NOMO-1 treated with DMSO at 0.1 percent for 48 hours (cell line): Measurements from ENCODE around the gene PPFIA4.
A peak's percentile ranks its signal among the peaks of the same experiment; 100 is the strongest.
"Not testable (repeated sequence)": the region's sequence is repeated elsewhere in the genome, so short reads cannot be mapped to it uniquely, and the experiment has no call there.

Experiments used
- DNase-seq: peaks from one replicate; lab custom pipeline; 2025; ENCODE audit not compliant: unreplicated experiment; lab: John Stamatoyannopoulos, UW

PPFIA4 gene

GRCh38 chr1:203017061-203017460, 9.2 kb upstream of the PPFIA4 start:
- no peak for DNase-seq

GRCh38 chr1:203017692-203018091, 8.6 kb upstream of the PPFIA4 start:
- DNase-seq: no peak

- DNase-seq: not testable (repeated sequence)
These were observed 3.4 kb upstream of the PPFIA4 start for GRCh38 chr1:203022855-203023254.

- DNase-seq: no peak
These were observed 633 bp upstream of the PPFIA4 start for GRCh38 chr1:203025686-203026030.

GRCh38 chr1:203026666-203027663, 674 bp downstream of the PPFIA4 start:
- DNase-seq: no peak

- no peak for DNase-seq
These were observed 1.9 kb downstream of the PPFIA4 start for GRCh38 chr1:203028067-203028783.

- DNase-seq: no peak
These were observed 2.7 kb downstream of the PPFIA4 start for GRCh38 chr1:203028784-203029553.

GRCh38 chr1:203031467-203031866, 5.2 kb downstream of the PPFIA4 start:
- no peak for DNase-seq

- no peak for DNase-seq
These were observed 7.0 kb downstream of the PPFIA4 start for GRCh38 chr1:203033287-203033686.

GRCh38 chr1:203033917-203034316, 7.6 kb downstream of the PPFIA4 start:
- DNase-seq: no peak

GRCh38 chr1:203034422-203035110, 8.3 kb downstream of the PPFIA4 start:
- DNase-seq: no peak

- DNase-seq: no peak
These were observed 9.1 kb downstream of the PPFIA4 start for GRCh38 chr1:203035111-203036000.

- no peak for DNase-seq
These were observed 9.8 kb downstream of the PPFIA4 start for GRCh38 chr1:203036135-203036534.

- no peak for DNase-seq
These were observed 10.2 kb downstream of the PPFIA4 start for GRCh38 chr1:203036537-203036936.

GRCh38 chr1:203037509-203038190, 11.4 kb downstream of the PPFIA4 start:
- no peak for DNase-seq

GRCh38 chr1:203038217-203038741, 12.0 kb downstream of the PPFIA4 start:
- DNase-seq: no peak

- peak; percentile 75 for DNase-seq
These were observed 12.8 kb downstream of the PPFIA4 start for GRCh38 chr1:203038891-203039608.
